Chondrocyte (in vitro differentiated cells): Measurements from ENCODE around the gene ATXN7L3. TPM values are rescaled to one million over a fixed set of nuclear protein-coding genes. Genes with fewer than 3 reads are reported as not detected.

ENCODE experiments used
- DNase-seq: peaks from one replicate; pipeline ENCODE4 v3.0.0; 2021; ENCODE audit warnings: mixed read lengths, low spot score
- H3K27ac Mint-ChIP-seq: one replicate; pipeline ENCODE4 v1.8.0; 2021; ENCODE audit warnings: mild to moderate bottlenecking, moderate library complexity, mixed read lengths; ENCODE audit not compliant: unreplicated experiment
- H3K27me3 Mint-ChIP-seq: 2 replicates; pipeline ENCODE4 v1.8.0; 2021; ENCODE audit warnings: low read depth, mixed read lengths
- H3K36me3 Mint-ChIP-seq: 2 replicates; pipeline ENCODE4 v1.8.0; 2021; ENCODE audit warnings: low read depth, mixed read lengths
- H3K4me1 Mint-ChIP-seq: 2 replicates; pipeline ENCODE4 v1.8.0; 2021; ENCODE audit warnings: low read depth, mild to moderate bottlenecking, mixed read lengths
- H3K4me3 Mint-ChIP-seq: one replicate; pipeline ENCODE4 v1.8.0; 2021; ENCODE audit warnings: mild to moderate bottlenecking, moderate library complexity, mixed read lengths; ENCODE audit not compliant: unreplicated experiment
- H3K9me3 Mint-ChIP-seq: 2 replicates; pipeline ENCODE4 v1.8.0; 2021; ENCODE audit warnings: low read depth, mixed read lengths
- CTCF ChIP-seq: fragments of 200-600 bp; sonication (generic); IDR thresholded peaks from 2 replicates; pipeline ENCODE4 v1.5.0; 2021; ENCODE audit warnings: antibody characterized with exemption, mild to moderate bottlenecking, moderate library complexity
- total RNA-seq: library from RNA; stranded (reverse); gene quantifications from 3 replicates; pipeline ENCODE4 v1.2.1, GENCODE V29; 2021

Gene ATXN7L3
- total RNA-seq, 1 donor from 2014 or later: 93.4 TPM

- no peak for DNase-seq
- Mint-ChIP-seq H3K36me3 (peaks cover 11% of the 10 kb centered on the region), H3K27ac (no peak overlapping the region), H3K4me1 (no peaks in the 10 kb centered on the region), H3K4me3 (no peak overlapping the region), H3K9me3 (no peaks in the 10 kb centered on the region), H3K27me3 (no peaks in the 10 kb centered on the region)
- TF ChIP-seq CTCF: no peak
These were observed 22.8 kb downstream of the ATXN7L3 start for GRCh38 chr17:44176671-44177501.

DNA sequence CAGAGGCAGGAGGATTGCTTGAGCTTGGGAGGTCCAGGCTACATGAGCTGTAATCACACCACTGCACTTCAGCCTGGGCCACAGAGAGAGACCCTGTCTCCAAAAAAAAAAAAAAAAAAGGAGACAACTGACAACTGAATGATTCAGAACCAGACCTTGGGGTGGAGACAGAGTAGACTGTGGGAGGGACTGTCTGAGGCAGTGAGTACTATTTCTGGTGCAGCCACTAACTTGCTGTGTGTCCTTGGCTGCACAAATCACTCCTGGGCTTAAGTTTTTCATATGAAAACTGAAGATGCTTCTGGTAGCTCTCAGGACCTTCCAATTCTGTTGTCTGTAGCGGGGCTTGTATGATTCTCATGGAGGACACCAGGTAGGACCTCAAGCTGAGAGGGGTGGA is 23.4 kb downstream of the ATXN7L3 start:
- Mint-ChIP-seq H3K27ac (no peak overlapping the region), H3K4me1 (no peaks in the 10 kb centered on the region), H3K36me3 (peaks cover 8% of the 10 kb centered on the region), H3K4me3 (no peak overlapping the region), H3K27me3 (no peaks in the 10 kb centered on the region), H3K9me3 (no peaks in the 10 kb centered on the region)
- TF ChIP-seq CTCF: no peak
- DNase-seq: no peak

GRCh38 chr17:44174427-44174826 is 25.3 kb downstream of the ATXN7L3 start:
- Mint-ChIP-seq H3K27me3 (no peaks in the 10 kb centered on the region), H3K9me3 (no peaks in the 10 kb centered on the region), H3K4me1 (peaks cover 9% of the 10 kb centered on the region), H3K27ac (no peak overlapping the region), H3K36me3 (peaks cover 8% of the 10 kb centered on the region), H3K4me3 (no peak overlapping the region)
- no peak for DNase-seq
- TF ChIP-seq CTCF: no peak

DNA sequence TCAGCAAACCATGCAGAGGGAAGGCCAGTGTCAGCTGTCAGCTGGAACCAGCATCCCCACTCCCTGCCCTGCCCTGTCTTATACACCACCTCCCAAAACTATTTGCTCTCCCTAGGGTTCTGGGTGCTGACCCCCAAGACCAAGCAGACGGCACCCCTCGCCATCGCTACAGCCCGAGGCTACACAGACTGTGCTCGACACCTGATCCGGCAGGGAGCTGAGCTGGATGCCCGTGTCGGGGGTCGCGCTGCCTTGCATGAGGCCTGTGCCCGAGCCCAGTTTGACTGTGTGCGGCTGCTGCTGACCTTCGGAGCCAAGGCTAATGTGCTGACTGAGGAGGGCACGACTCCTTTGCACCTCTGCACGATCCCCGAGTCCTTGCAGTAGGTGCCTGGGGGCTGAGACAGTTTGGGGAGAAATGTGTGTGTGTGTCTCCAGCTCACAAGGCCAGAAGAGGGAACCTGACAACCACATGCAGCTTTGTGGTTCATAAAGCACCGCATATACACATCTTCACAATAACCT is 27.7 kb downstream of the ATXN7L3 start:
- no peak for TF ChIP-seq CTCF
- no peaks in the 10 kb centered on the region for H3K9me3 Mint-ChIP-seq
- no peak for DNase-seq
- no peak overlapping the region for H3K4me3 Mint-ChIP-seq
- H3K27ac Mint-ChIP-seq: peak overlapping the region; percentile 57
- H3K4me1 Mint-ChIP-seq: peaks cover 16% of the 10 kb centered on the region
- no peaks in the 10 kb centered on the region for H3K27me3 Mint-ChIP-seq
- H3K36me3 Mint-ChIP-seq: peaks cover 5% of the 10 kb centered on the region

DNA sequence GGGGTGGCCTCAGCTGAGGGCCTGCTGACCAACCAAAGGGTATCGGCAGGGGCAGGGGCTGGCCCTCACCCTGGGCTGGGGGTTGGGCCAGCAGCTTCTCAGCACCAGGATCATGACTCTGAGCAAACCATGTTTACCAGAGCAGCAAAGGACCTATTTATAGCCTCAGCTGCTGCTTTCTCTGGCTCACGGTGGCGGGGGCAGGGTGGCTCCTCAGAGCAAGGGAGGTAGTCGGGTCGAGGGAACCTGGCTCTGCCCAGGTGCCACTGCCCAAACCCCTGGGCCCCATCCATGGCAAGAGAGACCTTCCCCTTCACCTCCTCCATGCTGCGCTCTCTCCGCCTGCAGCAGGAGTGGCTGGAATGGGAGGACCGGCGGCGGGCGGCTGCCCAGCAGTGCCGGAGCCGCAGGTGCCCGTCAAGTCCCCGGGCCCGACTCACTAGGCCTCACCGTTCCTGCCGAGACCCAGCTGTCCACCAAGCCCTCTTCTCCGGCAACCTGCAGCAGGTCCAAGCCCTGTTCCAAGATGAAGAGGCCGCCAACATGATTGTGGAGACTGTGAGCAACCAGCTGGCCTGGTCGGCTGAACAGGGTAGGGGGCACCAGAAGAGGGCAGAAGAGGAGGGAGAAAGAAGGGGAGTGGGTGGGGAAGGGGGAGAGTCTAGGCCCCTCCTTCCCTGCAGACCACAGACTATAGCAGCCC is 29.0 kb downstream of the ATXN7L3 start, which contains the start of gene ASB16:
ASB16 (plus strand) TSS at position 206 of the 703 bp plus-strand sequence; CDS start at position 292, 86 bp downstream.
- Mint-ChIP-seq H3K9me3 (no peaks in the 10 kb centered on the region), H3K4me1 (peaks cover 16% of the 10 kb centered on the region), H3K27me3 (no peaks in the 10 kb centered on the region), H3K4me3 (no peak within 1 kb of the TSS), H3K27ac (peak within 1 kb of the TSS; percentile 12), H3K36me3 (peaks cover 1% of the 10 kb centered on the region)
- TF ChIP-seq CTCF: no peak
- DNase-seq: no peak
